K562 (cell line): ENCODE measurements around the gene ANAPC5. TPM values are rescaled to one million over a fixed set of nuclear protein-coding genes. Genes with fewer than 3 reads are reported as not detected.

Source experiments
- CBX3 ChIP-seq, 2 experiments: IDR thresholded peaks; 1 replicate in 1 of 2; 2 replicates in 1 of 2; pipeline ENCODE4 v1.6.1; 2012; ENCODE audit warnings: inconsistent platforms in 2 of 2, low read length in 2 of 2, borderline replicate concordance in 1 of 2, control low read depth in 1 of 2
- COPS2 ChIP-seq: fragments of 450-650 bp; conservative IDR thresholded peaks from 2 replicates; pipeline ENCODE4 v1.6.1; 2016; ENCODE audit warnings: mild to moderate bottlenecking, moderate library complexity
- DPF2 ChIP-seq: fragments of 450-650 bp; IDR thresholded peaks from 2 replicates; pipeline ENCODE4 v1.6.1; 2016
- GABPB1 ChIP-seq: sonication (generic); formaldehyde crosslinking; IDR thresholded peaks from 2 replicates; pipeline ENCODE4 v1.8.0; 2022; ENCODE audit warnings: mild to moderate bottlenecking, missing genetic modification reagents
- JUN ChIP-seq, 2 experiments: sonication (generic) in 1 of 2; formaldehyde crosslinking in 1 of 2; IDR thresholded peaks; 2 replicates each; pipeline versions ENCODE4 v1.6.1 to v1.8.0; 2012 to 2022; ENCODE audit warnings: borderline replicate concordance in 2 of 2, mild to moderate bottlenecking in 2 of 2, improper control_type of control experiment in 1 of 2, low read depth in 1 of 2, low read length in 1 of 2, missing genetic modification reagents in 1 of 2
- KLF16 ChIP-seq: IDR thresholded peaks from 2 replicates; pipeline ENCODE4 v1.6.1; 2016; ENCODE audit warnings: antibody characterized with exemption
- PCBP1 ChIP-seq: fragments of 200-400 bp; formaldehyde crosslinking; IDR thresholded peaks from 2 replicates; pipeline ENCODE4 v1.6.1; 2018; ENCODE audit warnings: mild to moderate bottlenecking, low read depth, low read length; ENCODE audit not compliant: poor library complexity, severe bottlenecking
- PHB ChIP-seq: fragments of 250-450 bp; sonication (Bioruptor Pico); IDR thresholded peaks from 2 replicates; pipeline ENCODE4 v1.5.0; 2021
- POLR2AphosphoS2 ChIP-seq: IDR thresholded peaks from 2 replicates; pipeline ENCODE4 v1.6.1; 2012; ENCODE audit warnings: low read length, improper control_type of control experiment
- POLR2H ChIP-seq: IDR thresholded peaks from 2 replicates; pipeline ENCODE4 v1.6.1; 2016; ENCODE audit warnings: missing genetic modification characterization, low read depth, mild to moderate bottlenecking, control low read depth, missing compliant biosample characterization, moderate library complexity
- SAP30 ChIP-seq: fragments of 200-600 bp; sonication (generic); IDR thresholded peaks from 2 replicates; pipeline ENCODE4 v1.6.1; 2012; ENCODE audit warnings: borderline replicate concordance, low read depth, mild to moderate bottlenecking, moderate library complexity, low read length, control low read depth, inconsistent platforms; ENCODE audit not compliant: insufficient read depth, poor library complexity, severe bottlenecking
- SIN3A ChIP-seq, 2 experiments: fragments of 150-350 bp in 1 of 2; IDR thresholded peaks; 2 replicates each; pipeline ENCODE4 v1.6.1; 2011 to 2016; ENCODE audit warnings: borderline replicate concordance in 2 of 2, low read depth in 2 of 2, low read length in 2 of 2, mild to moderate bottlenecking in 2 of 2, moderate library complexity in 2 of 2; ENCODE audit not compliant: control insufficient read depth in 1 of 2
- TAL1 ChIP-seq: fragments of 450-650 bp; IDR thresholded peaks from 2 replicates; pipeline ENCODE4 v1.6.1; 2016; ENCODE audit warnings: mild to moderate bottlenecking
- TEAD4 ChIP-seq, 2 experiments: sonication (generic) in 1 of 2; formaldehyde crosslinking in 1 of 2; IDR thresholded peaks; 2 replicates each; pipeline versions ENCODE4 v1.6.1 to v1.8.0; 2012 to 2022; ENCODE audit warnings: borderline replicate concordance in 1 of 2, inconsistent platforms in 1 of 2, low read length in 1 of 2, mild to moderate bottlenecking in 1 of 2, missing genetic modification reagents in 1 of 2
- TGIF2 ChIP-seq: sonication (generic); formaldehyde crosslinking; IDR thresholded peaks from 2 replicates; pipeline ENCODE4 v1.8.1; 2022; ENCODE audit warnings: mild to moderate bottlenecking, missing genetic modification reagents, moderate library complexity
- THRB ChIP-seq: fragments of 450-650 bp; formaldehyde crosslinking; conservative IDR thresholded peaks from 2 replicates; pipeline ENCODE4 v1.4.0; 2022; ENCODE audit warnings: mild to moderate bottlenecking, missing genetic modification characterization
- ZNF217 ChIP-seq: sonication (generic); formaldehyde crosslinking; IDR thresholded peaks from 2 replicates; pipeline ENCODE4 v1.8.0; 2022; ENCODE audit warnings: mild to moderate bottlenecking, missing genetic modification reagents
- ZNF232 ChIP-seq: sonication (generic); formaldehyde crosslinking; IDR thresholded peaks from 2 replicates; pipeline ENCODE4 v1.8.0; 2022; ENCODE audit warnings: mild to moderate bottlenecking, missing genetic modification reagents
- ZNF408 ChIP-seq: fragments of 250-450 bp; sonication (Bioruptor Pico); IDR thresholded peaks from 2 replicates; pipeline ENCODE4 v1.4.0; 2020; ENCODE audit warnings: low read depth, mild to moderate bottlenecking, moderate library complexity
- ZNF699 ChIP-seq: fragments of 250-450 bp; sonication (Bioruptor Pico); IDR thresholded peaks from 2 replicates; pipeline ENCODE4 v1.8.0; 2021; ENCODE audit warnings: mild to moderate bottlenecking, moderate library complexity; ENCODE audit not compliant: insufficient replicate concordance
- ZNF77 ChIP-seq: fragments of 250-450 bp; sonication (Bioruptor Pico); IDR thresholded peaks from 2 replicates; pipeline ENCODE4 v1.5.0; 2020
- polyA plus RNA-seq, 8 experiments: library from polyadenylated mRNA; depleted of rRNA in 4 of 8; stranded (reverse) in 5 of 8; unstranded in 3 of 8; fragments of >200 nt; fragmentation: Nextera tagmentation in 2 of 8; fragmentation: Illumina TruSeq in 1 of 8; extraction: Ambion mirVana in 2 of 8; extraction: Trizol in 1 of 8; gene quantifications; 2 replicates each; pipeline versions ENCODE4 v1.2.1 to v1.2.3, GENCODE V29; 2011 to 2014; ENCODE audit warnings: inconsistent platforms in 1 of 8, missing spikeins in 1 of 8
- total RNA-seq, 7 experiments: library from RNA; depleted of rRNA in 6 of 7; stranded (reverse); fragments of >200 nt in 6 of 7; fragmentation: Illumina TruSeq in 2 of 7; extraction: Trizol in 2 of 7; gene quantifications; 2 replicates each; pipeline versions ENCODE4 v1.2.1 to v1.2.3, GENCODE V29; 2011 to 2021; ENCODE audit warnings: low replicate concordance in 1 of 7
- TF ChIP-seq, protein P1 (sequence below): fragments of 450-650 bp; IDR thresholded peaks from 2 replicates; pipeline ENCODE4 v1.7.1; 2018; ENCODE audit warnings: mild to moderate bottlenecking, low read depth; ENCODE audit not compliant: partially characterized antibody

The ANAPC5 gene
- total and polyA plus RNA-seq, 9 of the 15 experiments (the other 6 are each of a cell fraction or from before 2014, with no cell fraction given), result 136 to 315 (median 197) TPM

DNA sequence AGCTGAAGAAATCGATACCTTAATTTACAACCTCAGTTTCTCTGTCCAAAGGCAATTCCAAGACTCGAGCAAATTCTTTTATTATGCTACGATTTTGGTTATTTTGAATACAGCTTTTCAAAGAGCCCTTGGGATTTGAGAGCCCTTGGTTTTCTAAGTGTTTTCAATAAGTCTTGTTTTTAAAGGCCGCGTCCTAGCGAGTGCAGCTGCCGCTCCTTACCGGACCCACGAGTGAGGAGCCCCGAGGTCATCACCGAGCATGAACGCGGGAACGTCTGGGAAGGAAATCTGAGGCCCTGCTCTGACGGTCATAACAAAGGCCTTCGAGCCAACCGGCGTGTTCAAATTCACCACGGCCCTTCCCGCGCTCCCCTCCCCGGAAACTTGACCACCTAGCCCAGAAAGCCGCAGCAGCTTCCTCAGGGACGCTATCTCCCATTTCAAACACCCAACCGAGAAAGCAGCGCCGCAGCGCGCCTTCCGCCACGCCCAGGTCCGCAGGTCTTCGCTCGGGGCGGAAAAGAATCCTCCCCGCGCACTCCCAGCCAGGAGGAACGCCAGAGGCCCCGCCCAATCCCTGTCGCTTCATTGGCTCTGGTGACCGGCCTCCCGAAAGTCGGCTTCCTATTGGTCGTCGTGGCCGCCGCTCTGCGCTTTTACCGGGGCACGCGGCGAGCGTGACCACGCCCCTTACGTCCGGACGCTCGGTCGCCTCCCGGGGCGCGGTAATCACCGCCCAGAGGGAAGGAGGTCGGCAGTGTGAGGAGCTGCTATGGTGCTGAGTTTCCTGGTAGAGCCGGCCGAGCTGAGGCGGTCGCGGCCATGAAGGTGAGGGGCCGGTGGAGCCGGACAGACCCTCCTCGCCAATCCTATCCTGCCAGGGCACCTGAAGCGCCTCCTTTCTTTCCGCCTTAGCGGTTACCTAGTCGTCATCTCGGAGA, 47.5 kb upstream of the ANAPC5 start, which contains the start of gene RNF34 (continued):
- TF ChIP-seq POLR2AphosphoS2 (no peak; the same call in 1 of the 2 replicates), TAL1 (no peak), ZNF77 (no peak), COPS2 (no peak), KLF16 (no peak), THRB (CRISPR knock-in tag) (0 out of 2 replicates have a peak, but pooled peaks have one; percentile 18), ZNF232 (CRISPR knock-in tag) (peak; percentile 54; the same call in 1 of the 2 replicates), SAP30 (peak; percentile 52), PCBP1 (peak; percentile 74), ZNF408 (no peak), PHB (CRISPR knock-in tag) (0 out of 2 replicates have a peak, but pooled peaks have one; percentile 24), ZNF699 (no peak), POLR2H (tag) (peak; percentile 91), JUN (IDR thresholded peaks at IDR 0.05; ENCODE audit: borderline replicate concordance, low read depth, low read length) (peak; percentile 30; the same call in 1 of the 2 replicates), JUN (CRISPR knock-in tag; IDR thresholded peaks at IDR 0.05; ENCODE audit: borderline replicate concordance) (no peak), TEAD4 (IDR thresholded peaks at IDR 0.05; ENCODE audit: low read length) (peak; percentile 38), TEAD4 (CRISPR knock-in tag; IDR thresholded peaks at IDR 0.05; ENCODE audit: borderline replicate concordance) (no peak), GABPB1 (CRISPR knock-in tag) (peak; percentile 86), TGIF2 (CRISPR knock-in tag) (no peak), DPF2 (0 out of 2 replicates have a peak, but pooled peaks have one; percentile 16), CBX3 (IDR thresholded peaks at IDR 0.05; ENCODE audit: borderline replicate concordance in 1 of 2, low read length in 2 of 2) (peak in 1 of 2 experiments; percentile 70; a peak in 1 of 3 replicates), SIN3A (IDR thresholded peaks at IDR 0.05; ENCODE audit: borderline replicate concordance in 2 of 2, control insufficient read depth in 1 of 2, low read depth in 2 of 2, low read length in 2 of 2) (peak; percentile 47 to 62; a peak in 2 of 4 replicates), ZNF217 (no peak)
- TF ChIP-seq, protein P1, sequence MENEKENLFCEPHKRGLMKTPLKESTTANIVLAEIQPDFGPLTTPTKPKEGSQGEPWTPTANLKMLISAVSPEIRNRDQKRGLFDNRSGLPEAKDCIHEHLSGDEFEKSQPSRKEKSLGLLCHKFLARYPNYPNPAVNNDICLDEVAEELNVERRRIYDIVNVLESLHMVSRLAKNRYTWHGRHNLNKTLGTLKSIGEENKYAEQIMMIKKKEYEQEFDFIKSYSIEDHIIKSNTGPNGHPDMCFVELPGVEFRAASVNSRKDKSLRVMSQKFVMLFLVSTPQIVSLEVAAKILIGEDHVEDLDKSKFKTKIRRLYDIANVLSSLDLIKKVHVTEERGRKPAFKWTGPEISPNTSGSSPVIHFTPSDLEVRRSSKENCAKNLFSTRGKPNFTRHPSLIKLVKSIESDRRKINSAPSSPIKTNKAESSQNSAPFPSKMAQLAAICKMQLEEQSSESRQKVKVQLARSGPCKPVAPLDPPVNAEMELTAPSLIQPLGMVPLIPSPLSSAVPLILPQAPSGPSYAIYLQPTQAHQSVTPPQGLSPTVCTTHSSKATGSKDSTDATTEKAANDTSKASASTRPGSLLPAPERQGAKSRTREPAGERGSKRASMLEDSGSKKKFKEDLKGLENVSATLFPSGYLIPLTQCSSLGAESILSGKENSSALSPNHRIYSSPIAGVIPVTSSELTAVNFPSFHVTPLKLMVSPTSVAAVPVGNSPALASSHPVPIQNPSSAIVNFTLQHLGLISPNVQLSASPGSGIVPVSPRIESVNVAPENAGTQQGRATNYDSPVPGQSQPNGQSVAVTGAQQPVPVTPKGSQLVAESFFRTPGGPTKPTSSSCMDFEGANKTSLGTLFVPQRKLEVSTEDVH, result peak; percentile 80
